Measurements from ENCODE around the gene ENTPD1. TPM values are rescaled to one million over a fixed set of nuclear protein-coding genes. Genes with fewer than 3 reads are reported as not detected.
"Not testable (repeated sequence)": the region's sequence is repeated elsewhere in the genome, so short reads cannot be mapped to it uniquely, and the experiment has no call there.

The ENTPD1 gene
- total RNA-seq, 2 donors from 2014 or later: 12.3 to 15.0 TPM

GRCh38 chr10:95770084-95770720 lies 14.2 kb downstream of the ENTPD1 start:
- Histone ChIP-seq H3K27me3 (no peaks in the 10 kb centered on the region), H3K36me3 (no peaks in the 10 kb centered on the region), H3K27ac (no peak overlapping the region), H3K9me3 (peaks cover 0 to 6% of the 10 kb centered on the region in 2 donors), H3K4me1 (no peaks in the 10 kb centered on the region), H3K4me3 (no peak overlapping the region)
- TF ChIP-seq CTCF (IDR thresholded peaks at IDR 0.05): no peak
- DNase-seq (ENCODE audit: low spot score): no peak

- H3K27me3 ChIP-seq; H3K27ac ChIP-seq; DNase-seq (ENCODE audit: low spot score); H3K4me1 ChIP-seq; H3K36me3 ChIP-seq; H3K9me3 ChIP-seq; H3K4me3 ChIP-seq: not testable (repeated sequence)
Measured at GRCh38 chr10:95773454-95773853, 17.5 kb downstream of the ENTPD1 start.

GRCh38 chr10:95777638-95778037 lies 21.7 kb downstream of the ENTPD1 start:
- not testable (repeated sequence) for H3K4me3 ChIP-seq; H3K27me3 ChIP-seq; H3K4me1 ChIP-seq; H3K36me3 ChIP-seq; H3K27ac ChIP-seq; DNase-seq (ENCODE audit: low spot score); H3K9me3 ChIP-seq

GRCh38 chr10:95782318-95782717 lies 26.4 kb downstream of the ENTPD1 start:
- H3K9me3 ChIP-seq: no peaks in the 10 kb centered on the region
- H3K4me1 ChIP-seq: no peaks in the 10 kb centered on the region
- H3K27me3 ChIP-seq: no peaks in the 10 kb centered on the region
- H3K36me3 ChIP-seq: no peaks in the 10 kb centered on the region
- DNase-seq (ENCODE audit: low spot score): no peak
- H3K27ac ChIP-seq: no peak overlapping the region
- H3K4me3 ChIP-seq: no peak overlapping the region
- TF ChIP-seq CTCF (IDR thresholded peaks at IDR 0.05): no peak

- no peaks in the 10 kb centered on the region for H3K9me3 ChIP-seq
- no peaks in the 10 kb centered on the region for H3K4me1 ChIP-seq
- H3K36me3 ChIP-seq: no peaks in the 10 kb centered on the region
- H3K27me3 ChIP-seq: no peaks in the 10 kb centered on the region
- no peak overlapping the region for H3K27ac ChIP-seq
- no peak for TF ChIP-seq CTCF (IDR thresholded peaks at IDR 0.05)
- H3K4me3 ChIP-seq: no peak overlapping the region
- no peak for DNase-seq (ENCODE audit: low spot score)
Measured at GRCh38 chr10:95783741-95784140, 27.8 kb downstream of the ENTPD1 start.

- Histone ChIP-seq H3K36me3 (no peaks in the 10 kb centered on the region), H3K27ac (peak overlapping the region in 1 of 2 donors; percentile 35), H3K27me3 (no peaks in the 10 kb centered on the region), H3K4me3 (no peak overlapping the region), H3K4me1 (no peaks in the 10 kb centered on the region), H3K9me3 (no peaks in the 10 kb centered on the region)
- DNase-seq (ENCODE audit: low spot score): no peak
- no peak for TF ChIP-seq CTCF (IDR thresholded peaks at IDR 0.05)
Measured at GRCh38 chr10:95784279-95784913, 28.4 kb downstream of the ENTPD1 start.

GRCh38 chr10:95785317-95785716 lies 29.4 kb downstream of the ENTPD1 start:
- Histone ChIP-seq H3K4me1 (no peaks in the 10 kb centered on the region), H3K27me3 (no peaks in the 10 kb centered on the region)

More at GRCh38 chr10:95785317-95785716, 29.4 kb downstream of the ENTPD1 start:
- Histone ChIP-seq H3K9me3 (no peaks in the 10 kb centered on the region), H3K27ac (no peak overlapping the region), H3K36me3 (no peaks in the 10 kb centered on the region), H3K4me3 (no peak overlapping the region)
- TF ChIP-seq CTCF (IDR thresholded peaks at IDR 0.05): no peak
- DNase-seq (ENCODE audit: low spot score): no peak
